Activated CD4-positive, alpha-beta T cell treated with anti-CD3 and anti-CD28 coated beads for 1 hour (primary cell): ENCODE measurements around the gene PIM3.
"Not testable (repeated sequence)": the region's sequence is repeated elsewhere in the genome, so short reads cannot be mapped to it uniquely, and the experiment has no call there.

Experiments used
- DNase-seq: peaks from one replicate; pipeline ENCODE4 v3.0.0-alpha.2; 2020

Gene PIM3

DNA sequence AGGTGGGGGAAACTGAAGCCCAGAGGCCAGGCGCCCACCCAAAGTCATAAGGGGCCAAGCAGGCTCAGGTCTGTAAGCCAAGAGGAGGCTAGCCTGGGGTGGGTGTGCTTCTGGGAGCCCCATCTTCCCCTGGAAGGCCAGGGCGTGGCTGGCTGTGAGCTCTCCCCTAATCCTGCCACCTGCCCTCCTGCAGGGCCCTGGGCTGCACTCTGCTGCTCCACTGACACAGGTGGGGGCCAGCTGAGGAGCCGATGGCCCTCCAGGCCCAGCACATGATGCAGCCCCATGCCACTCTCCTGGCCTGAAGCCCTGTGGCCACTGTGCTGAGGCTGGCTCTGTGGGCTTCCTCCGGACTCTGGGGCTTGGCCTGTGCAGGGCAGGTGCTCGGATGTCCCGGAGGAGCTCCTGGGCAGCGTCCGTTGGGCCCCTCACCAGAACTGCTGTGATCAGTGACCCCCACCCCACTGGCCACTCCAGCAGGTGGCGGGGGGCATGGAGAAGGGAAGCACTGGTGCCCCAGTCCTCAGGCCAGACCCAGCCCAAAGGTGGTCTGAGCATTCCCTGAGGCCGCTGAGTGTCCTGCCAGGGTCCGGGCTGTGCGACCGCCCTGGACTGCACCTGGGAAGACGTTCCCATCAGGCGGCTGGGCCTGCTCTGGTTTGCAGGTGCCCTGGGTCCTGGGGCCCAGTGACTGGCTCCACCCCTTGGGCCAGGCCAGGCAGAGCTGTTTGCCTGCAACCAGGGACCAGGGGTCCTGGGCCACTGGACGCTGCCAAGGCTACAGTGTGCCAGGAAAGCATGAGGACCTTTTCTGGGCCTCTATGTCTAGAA is 8.5 kb downstream of the PIM3 start:
- no peak for DNase-seq

DNA sequence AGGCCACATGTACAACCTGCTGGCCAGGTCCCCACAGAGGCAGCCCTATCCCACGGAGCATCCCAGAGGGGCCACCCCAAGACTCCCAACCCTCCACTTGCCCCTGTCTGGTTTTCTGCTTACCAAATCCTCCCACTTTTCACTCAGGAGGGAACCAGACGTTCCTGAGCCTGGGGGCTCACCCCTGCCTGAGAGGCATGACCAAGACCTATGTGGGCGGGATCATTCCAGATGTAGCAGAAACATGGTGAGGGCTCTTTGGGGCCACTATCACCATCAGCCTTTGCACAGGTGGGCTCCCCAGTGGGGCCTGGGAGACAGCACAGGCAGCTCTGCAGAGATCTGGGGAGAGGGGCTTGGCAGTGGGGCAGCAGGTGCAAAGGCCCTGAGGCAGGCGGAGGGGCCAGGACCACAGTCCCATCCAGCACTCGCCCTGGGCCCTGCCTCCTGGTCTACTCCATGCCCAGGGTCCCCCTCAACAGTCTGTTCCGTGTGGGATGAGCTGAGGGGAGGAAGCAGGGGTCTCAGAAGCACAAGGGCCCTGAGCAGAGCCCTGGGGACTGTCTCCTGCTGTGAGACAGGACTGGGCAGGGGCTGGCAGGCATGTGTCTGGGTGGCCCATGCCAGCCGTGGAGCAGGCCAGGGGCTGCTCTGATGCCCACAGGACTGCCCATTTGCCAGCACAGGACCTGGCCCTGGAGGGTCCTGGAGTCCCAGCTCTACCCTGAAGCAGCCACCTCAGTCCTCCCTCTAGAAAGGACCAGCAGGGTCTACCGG is 9.4 kb downstream of the PIM3 start:
- DNase-seq, result no peak

DNA sequence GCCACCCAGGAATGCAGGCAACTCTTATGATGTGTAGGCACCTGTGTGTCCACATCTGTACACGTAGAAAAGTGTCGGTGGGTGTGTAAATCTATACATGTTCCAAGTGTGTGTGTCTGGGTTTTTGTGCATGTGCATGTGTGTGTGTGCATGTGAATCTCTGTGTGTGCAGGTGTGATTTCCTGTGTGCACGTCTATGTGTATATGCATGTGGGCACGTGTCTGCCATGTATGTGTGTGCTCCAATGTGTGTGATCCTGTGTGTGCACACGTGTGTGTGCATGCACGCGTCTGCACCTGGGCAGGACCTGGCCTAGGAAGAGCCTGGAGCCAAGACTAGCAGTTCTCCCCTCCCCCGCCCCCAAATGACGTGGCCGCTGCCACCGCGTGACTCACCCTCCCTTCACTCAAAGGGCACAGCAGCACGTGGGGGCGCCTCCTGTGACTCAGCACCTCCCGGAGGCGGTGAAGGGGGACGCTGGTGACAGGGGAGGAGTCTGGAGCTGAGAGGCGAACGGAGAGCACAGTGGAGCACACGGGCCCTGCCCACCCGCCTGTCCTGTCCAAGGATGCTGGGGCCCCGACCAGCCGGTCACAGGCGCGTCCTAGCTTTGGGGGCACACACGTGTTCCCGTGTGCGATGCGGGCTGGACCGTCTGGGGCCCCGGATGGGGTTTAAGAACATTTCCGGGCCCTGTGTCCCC is 10.1 kb downstream of the PIM3 start:
- peak; percentile 94 for DNase-seq

DNA sequence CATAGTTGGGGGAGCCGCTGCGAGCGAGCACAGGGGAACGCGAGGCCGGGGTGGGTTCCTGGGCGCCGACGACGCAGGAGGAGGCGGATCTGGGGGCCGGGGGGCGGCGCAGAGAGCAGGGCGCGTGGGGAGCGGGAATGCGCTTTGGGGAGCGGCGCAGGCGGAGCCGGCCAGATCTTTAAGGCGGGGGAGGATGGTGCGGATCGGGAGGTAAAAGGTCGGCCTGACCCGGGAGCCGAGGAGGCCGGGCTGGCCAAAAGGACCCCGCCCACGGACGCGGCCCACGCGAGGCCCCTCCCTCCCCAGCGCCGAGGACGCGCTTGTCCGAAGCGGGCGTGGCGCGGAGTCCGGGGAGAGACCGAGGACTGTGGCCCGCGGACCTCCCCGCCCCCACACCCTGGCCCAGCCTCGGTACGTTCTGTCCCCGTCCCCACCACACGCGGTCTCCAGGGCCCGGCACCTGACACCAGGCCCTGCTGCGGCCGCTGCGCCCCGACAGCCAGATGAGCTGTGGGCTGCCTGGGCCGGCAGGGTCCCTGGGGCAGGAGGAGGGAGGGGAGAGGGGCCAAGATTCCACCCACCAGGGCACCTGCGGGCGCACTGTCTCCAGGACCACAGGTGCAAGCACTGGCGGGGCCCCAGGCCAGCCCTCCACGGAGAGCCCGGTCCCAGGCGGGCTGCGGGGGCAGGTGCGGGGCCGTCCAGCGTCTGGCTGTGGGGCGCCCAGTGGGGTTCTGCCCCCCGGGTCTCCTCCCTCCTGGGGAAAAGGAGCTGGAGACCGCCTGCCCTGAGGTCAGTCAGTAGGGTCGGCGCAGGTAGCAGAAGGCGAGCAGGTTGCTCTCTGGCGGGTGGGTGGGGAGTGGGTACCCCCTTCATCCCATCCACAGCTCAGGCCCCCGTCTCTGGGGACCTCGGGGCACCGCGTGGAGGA is 10.9 kb downstream of the PIM3 start:
- no peak for DNase-seq

DNA sequence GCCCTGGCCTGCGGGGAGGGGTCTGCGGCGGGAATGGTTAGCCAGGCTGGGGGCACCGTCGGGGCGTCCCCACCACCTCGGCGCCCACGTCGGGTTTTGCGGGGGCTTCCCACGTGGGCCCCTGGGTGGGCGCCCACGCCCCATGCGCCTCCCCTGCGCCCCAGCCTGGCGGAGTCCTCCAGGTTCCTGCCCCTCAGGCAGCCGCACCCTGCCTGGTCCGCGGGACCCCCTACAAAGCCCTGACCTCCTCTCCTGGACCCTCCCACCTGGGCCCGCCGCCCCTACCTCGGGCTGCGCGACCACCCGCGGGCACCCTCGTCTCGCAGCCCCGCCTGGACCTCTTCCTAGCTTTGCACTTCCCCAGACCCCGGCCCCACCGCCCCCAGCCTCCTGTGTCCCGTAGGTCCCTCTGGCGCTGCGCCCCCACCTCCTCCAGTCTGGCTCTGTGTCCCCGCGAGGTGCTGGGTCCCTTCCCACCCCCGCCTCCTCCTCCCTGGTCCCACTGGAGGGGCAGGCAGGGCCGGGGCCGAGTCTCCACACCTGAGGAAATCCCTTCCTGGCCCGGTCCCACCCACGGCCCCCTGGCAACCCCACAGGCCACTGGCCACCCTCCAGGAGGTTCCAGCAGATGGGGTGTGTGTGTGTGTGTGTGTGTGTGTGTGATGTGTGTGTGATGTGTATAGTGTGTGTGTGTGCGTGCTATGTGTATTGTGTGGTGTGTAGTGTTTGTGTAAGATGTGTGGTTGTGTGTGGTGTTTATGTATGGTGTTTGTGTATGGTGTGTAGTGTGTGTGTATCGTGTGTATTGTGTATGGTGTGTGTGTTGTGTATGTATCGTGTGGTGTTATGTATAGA is 11.8 kb downstream of the PIM3 start:
- peak; percentile 10 for DNase-seq

DNA sequence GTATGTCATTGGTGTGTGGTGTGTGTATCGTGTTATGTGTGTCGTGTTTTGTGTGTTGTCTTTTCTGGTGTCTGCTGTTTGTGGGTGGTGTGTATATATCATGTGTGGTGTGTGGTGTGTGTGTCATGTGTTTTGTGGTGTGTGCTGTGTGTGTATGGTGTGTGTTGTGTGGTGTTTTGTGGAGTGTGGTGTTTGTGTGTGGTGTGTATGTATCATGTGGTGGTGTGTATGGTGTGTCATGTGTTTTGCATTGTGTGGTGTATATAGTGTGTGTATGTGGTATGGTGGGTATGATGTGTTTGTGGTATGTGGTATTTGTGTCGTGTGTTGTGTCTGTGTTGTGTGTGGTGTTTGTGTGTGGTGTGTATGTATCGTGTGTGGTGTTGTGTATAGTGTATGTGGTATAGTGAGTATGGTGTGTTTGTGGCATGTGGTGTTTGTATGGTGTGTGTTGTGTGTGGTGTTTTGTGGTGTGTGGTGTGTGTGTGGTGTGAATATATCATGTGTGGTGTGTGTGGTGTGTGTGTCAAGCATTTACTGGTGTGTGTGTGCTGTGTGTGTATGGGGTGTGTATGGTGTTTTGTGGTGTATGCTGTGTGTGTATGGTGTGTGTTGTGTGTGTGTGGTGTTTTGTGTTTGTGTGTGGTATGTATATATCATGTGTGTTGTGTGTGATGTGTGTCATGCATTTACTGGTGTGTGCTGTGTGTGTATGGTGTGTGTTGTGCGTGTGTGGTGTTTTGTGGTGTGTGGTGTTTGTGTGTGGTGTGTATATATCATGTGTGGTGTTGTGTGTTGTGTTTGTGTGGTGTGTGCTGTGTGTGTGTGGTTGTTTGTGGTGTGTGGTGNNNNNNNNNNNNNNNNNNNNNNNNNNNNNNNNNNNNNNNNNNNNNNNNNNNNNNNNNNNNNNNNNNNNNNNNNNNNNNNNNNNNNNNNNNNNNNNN is 12.7 kb downstream of the PIM3 start:
- DNase-seq, result peak; percentile 2

DNA sequence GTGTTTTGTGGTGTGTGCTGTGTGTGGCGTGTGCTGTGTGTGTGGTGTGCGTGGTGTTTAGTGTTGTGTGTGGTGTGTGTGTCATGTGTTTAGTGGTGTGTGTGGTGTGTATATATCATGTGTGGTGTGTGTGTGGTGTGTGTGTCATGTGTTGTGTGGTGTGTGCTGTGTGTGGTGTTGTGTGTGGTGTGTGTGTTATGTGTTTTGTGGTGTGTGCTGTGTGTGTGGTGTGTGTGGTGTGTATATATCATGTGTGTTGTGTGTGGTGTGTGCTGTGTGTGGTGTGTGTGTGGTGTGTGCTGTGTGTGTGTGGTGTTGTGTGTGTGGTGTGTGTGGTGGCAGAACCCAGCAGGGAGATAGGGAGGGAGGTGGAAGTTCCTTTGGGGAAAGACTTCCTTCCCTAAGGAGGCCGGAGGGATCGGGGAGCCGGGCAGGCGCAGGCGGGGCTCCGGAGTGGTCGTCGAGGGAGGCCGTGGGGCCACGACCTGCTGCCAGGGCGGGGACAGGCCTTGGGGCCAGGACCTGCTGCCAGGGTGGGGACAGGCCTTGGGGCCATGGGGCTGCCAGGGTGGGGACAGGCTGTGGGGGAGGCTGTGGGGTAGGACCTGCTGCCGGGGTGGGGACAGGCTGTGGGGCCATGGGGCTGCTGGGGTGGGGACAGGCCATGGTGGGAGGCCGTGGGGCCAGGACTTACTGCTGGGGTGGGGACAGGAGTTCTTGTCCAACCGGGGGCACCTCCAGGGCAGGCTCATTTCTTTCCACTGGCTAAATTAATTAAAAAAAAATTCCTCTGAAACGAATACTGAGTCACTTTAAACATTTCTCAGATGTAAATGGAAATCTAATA is 15.2 kb downstream of the PIM3 start:
- DNase-seq, result peak; percentile 31

DNA sequence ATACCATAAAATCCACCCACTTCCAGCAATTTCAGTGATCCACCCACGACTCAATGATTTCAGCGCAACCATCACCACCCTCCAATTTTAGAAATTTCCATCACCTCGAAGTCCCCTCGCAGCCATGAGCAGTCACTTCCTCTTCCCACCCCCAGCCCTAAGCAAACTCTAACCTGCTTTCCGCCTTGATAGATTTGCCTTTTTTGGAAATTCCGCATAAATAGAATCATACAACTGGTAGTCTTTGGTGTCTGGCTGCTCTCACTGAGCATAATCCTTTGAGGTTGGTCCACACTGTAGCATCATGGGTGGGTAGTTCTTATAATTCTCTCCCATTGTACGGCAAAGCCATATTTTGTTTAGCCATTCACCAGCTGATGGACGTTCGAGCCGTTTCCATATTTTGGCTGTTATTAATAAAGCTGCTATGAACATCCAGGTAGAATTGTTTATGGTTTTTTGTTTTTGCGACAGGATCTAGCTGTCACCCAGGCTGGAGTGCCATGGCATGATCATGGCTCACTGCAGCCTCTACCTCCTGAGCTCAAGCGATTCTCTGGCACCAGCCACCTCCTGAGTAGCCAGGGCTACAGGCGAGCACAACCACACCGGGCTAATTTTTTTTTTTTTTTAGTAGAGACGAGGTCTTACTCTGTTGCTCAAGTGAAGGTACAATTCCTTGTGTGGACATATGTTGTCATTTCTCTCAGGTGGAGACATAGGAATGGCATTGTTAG is 16.0 kb downstream of the PIM3 start:
- peak; percentile 46 for DNase-seq

DNA sequence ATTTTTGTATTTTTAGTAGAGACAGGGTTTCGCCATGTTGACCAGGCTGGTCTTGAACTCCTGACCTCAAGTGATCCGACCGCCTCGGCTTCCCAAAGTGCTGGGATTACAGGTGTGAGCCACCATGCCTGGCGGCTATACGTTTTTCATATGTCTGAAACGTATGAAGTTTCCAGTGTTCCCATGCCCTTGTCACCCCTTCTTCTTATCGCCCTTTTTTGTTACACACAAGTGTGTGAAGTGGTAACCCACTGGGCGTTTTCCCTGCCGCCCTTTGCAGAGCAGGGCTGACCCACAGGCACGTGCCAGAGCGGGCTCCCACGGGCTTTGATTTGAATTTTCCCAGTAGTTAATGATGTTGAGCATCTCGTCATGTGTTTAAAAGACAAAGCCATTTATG is 17.0 kb downstream of the PIM3 start:
- peak; percentile 1 for DNase-seq

DNA sequence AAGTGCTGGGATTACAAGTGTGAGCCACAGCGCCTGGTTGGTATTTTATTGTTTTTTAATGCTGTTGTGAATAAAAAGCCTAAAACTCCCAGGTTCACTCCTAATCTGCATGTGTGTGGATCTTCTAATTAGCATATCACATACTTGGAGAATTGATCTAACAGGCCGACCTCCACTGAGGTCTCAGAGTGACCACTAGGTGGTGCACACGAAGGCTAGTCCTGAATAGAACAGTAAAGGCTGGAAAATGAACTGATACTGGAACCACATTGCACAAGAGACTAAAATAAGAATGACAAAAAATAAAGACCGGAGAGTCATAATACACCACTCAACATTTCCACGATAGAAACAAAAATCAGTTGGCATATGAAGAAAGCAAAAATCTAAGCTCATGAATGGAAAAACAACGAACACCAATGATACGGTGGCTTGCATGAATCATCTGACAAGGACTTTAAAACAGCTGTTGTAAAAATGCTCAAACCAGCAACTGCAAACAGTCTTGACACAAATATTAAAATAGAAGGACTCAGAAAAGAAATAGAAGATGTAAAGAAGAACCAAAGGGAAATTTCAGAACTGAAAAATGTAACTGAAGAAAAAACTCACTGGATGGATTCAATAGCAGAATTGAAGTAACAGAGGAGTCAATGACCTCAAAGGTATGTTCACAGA is 19.2 kb downstream of the PIM3 start:
- DNase-seq, result no peak

DNA sequence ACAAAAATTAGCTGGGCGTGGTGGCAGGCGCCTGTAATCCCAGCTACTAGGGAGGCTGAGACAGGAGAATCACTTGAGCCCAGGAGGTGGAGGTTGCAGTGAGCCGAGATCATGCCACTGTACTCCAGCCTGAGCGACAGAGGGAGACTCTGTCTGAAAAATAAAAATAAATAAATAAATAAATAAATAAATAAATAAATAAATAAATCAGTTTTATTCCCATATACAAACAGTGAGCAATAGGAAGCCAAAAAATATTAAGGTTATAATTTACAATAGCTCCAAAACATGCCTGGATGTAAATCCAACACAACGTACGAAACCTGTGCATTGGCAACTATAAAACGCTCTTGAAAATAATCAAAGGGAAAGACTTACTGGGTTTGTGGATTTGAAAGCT is 21.2 kb downstream of the PIM3 start:
- DNase-seq, result not testable (repeated sequence)

DNA sequence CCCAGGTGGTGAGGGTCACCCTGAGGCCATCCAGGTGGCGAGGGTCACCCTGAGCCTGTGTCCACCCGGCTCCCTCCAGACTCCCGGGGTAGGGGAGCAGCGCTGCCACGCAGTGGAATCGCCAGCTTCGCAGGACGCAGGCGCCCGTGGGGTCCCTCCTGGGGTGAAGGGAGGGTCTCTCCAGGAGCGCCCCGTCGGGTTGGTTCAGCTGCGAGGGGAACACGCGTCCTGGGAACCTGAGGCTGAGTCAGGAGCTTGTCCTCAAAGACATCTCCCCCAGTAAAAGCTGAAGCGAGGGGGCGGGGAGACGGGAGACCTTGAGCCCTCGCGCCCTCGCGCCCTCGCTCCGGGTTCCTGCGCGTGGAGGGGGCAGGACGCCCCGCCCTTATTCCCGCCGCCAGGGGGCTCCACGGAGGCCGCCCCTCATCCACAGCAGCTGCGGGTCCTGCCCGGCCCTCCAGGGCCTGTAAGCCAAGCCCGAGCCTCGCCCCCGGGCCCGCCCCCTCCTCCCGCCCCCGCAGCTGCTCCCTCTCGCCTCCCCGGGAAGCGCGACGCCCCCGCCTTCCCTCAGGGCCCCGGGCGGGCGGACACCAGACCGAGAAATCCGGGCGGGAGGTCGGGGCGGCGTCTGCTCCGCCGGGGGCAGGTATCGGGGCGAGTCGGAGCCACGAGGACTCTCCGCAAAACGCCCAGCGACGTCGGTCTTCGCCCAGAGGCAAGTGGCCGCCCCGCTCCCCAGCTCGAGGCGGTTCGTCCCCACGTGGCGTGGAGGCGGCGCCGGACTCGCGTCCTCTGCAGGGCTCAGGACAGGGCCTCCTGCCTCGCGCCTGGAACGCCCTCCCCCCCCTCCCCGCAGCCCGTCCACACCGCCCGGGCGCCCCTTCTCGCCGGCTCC is 22.8 kb downstream of the PIM3 start:
- DNase-seq, result peak; percentile 45

DNA sequence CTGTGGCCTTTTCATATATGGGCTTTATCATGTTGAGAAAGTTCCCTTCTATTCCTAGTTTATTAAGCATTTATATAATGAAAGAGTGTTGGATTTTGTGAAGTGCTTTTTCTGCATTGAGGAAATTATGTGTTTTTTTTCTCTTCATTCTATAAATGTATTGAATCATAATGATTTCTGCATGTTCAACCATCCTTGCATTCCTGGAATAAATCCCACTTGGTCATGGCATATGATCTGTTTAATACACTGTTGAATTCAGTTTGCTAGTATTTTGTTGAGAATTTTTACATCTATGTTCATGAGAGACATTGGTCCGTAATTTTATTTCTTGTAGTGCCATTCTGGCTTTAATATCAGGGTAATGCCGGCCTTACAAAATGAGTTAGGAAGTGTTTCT is 25.8 kb downstream of the PIM3 start:
- no peak for DNase-seq

DNA sequence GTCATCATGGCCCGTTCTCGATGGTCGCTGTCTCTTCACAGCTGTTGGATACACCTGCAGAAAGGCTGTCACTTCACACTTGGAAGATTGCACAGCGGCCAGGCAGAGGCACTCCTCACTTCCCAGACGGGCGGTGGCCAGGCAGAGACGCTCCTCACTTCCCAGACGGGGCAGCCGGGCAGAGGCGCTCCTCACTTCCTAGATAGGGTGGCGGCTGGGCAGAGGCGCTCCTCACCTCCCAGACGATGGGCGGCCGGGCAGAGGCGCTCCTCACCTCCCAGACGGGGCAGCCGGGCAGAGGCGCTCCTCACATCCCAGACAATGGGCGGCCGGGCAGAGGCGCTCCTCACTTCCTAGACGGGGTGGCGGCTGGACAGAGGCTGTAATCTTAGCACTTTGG is 29.3 kb downstream of the PIM3 start:
- DNase-seq, result not testable (repeated sequence)

DNA sequence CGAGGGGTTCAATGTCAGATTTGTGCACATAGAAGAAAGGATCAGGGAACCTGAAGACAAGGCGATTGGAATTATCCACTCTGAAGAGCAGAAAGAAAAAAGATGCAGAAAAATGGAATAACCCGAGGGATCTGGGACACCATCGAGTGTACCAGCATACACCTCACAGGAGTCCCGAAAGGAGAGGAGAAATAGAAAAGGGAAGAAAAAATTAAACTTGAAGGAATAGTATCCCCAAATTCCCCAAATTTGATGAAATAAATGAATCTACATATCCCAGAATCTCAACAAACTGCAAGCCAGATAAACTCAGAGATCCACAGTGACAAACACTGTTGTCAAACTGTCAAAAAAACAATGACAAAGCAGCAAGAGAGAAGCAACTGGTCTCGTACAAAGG is 30.6 kb downstream of the PIM3 start:
- DNase-seq, result no peak

DNA sequence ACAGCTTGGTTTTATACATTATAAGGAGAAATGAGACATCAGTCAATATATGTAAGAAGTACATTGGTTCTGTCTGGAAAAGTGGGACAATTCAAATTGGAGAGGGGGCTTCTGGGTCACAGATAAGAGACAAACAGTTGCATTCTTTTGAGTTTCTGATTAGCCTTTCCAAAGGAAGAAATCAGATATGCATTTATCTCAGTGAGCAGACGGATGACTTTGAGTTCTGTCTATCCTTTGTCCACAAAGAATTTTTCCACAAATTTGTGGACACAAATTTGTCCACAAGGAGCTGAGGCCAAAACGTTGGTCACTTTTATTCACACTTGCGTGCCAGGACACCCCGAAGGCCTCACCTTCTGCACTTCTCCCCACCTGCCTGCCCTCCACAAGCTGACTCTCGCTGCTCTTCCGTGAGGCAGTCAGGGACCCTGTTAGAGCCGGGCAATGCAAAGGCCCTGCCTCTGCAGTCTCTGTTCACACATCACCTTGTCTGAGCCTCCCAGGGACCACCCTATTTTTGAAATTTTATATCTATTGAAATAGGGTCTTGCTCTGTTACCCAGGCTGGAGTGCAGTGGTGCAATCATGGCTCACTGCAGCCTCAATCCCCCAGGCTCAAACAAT is 31.4 kb downstream of the PIM3 start:
- DNase-seq, result no peak
